K562 (cell line): Measurements from ENCODE around the gene CLEC2B. TPM values are rescaled to one million over a fixed set of nuclear protein-coding genes. Genes with fewer than 3 reads are reported as not detected.

ENCODE experiments used
- ATAC-seq: fragments of 200-7000 bp; cut with Tn5 transposase; 3 replicates; pipeline ENCODE4 v1.9.1; 2020; ENCODE audit warnings: moderate library complexity
- BruUV-seq: library from RNA; stranded (reverse); fragments of 400-500 nt; replicated peaks from 2 replicates; lab custom pipeline; 2021; lab: Mats Ljungman, UMichigan
- CTCF ChIA-PET: fragments of 300-600 bp; formaldehyde crosslinking; extraction: SDS; loops from one replicate; lab custom pipeline; 2021; ENCODE audit warnings: low intra/inter-chr PET ratio; lab: Yijun Ruan, JAX
- POLR2A ChIA-PET: fragments of 300-600, 350-650 bp; sonication (Branson Sonifier 250); formaldehyde crosslinking; extraction: SDS; loops from one replicate; lab custom pipeline; 2021; ENCODE audit warnings: antibody characterized with exemption, inconsistent platforms; lab: Yijun Ruan, JAX
- DNase-seq, 4 experiments: peaks; one replicate each; pipeline versions ENCODE4 v3.0.0 to v3.0.0-alpha.2; 2011 to 2018; ENCODE audit warnings: low spot score in 3 of 4, mixed read lengths in 3 of 4; ENCODE audit errors: extremely low read depth in 1 of 4
- FAIRE-seq: peaks from 2 replicates; lab custom pipeline; 2011; peaks lifted over from hg19 to GRCh38; lab: Jason Lieb, UNC
- H2AFZ ChIP-seq: 2 replicates; pipeline ENCODE4 v1.6.0; 2011; ENCODE audit warnings: low read depth, low read length, control low read depth, inconsistent platforms
- H3K27ac ChIP-seq: fragments of 200-600 bp; 3 replicates; pipeline ENCODE4 v1.8.0; 2011; ENCODE audit warnings: low read depth, mild to moderate bottlenecking, control low read depth, inconsistent platforms, low read length, moderate library complexity, mixed read lengths; ENCODE audit errors: extremely low read depth
- H3K27me3 ChIP-seq, 2 experiments: fragments of 300-600 bp in 1 of 2; 2 replicates in 1 of 2; 3 replicates in 1 of 2; pipeline versions ENCODE4 v1.6.0 to v1.8.0; 2011; ENCODE audit warnings: inconsistent platforms in 2 of 2, low read length in 2 of 2, mild to moderate bottlenecking in 1 of 2, mixed read lengths in 1 of 2, moderate library complexity in 1 of 2; ENCODE audit not compliant: control insufficient read depth in 2 of 2, insufficient read depth in 2 of 2
- H3K36me3 ChIP-seq: fragments of 300-600 bp; 3 replicates; pipeline ENCODE4 v1.8.0; 2011; ENCODE audit warnings: mild to moderate bottlenecking, low read length, inconsistent platforms; ENCODE audit not compliant: control insufficient read depth, insufficient read depth
- H3K4me1 ChIP-seq, 2 experiments: fragments of 200-600 bp in 1 of 2; replicated peaks in 1 of 2; 2 replicates in 1 of 2; 3 replicates in 1 of 2; pipeline versions ENCODE4 v1.5.1 to v1.8.0; 2011; ENCODE audit warnings: inconsistent platforms in 2 of 2, low read length in 2 of 2, mild to moderate bottlenecking in 1 of 2, mixed read lengths in 1 of 2, moderate library complexity in 1 of 2; ENCODE audit not compliant: control insufficient read depth in 2 of 2, insufficient read depth in 2 of 2
- H3K4me2 ChIP-seq: 2 replicates; pipeline ENCODE4 v1.6.1; 2011; ENCODE audit warnings: low read length, control low read depth, inconsistent platforms, mixed read lengths; ENCODE audit not compliant: insufficient read depth
- H3K4me3 ChIP-seq: fragments of 200-600 bp; sonication (generic), shearing (Covaris generic); 2 replicates; pipeline ENCODE4 v1.5.1; 2016; ENCODE audit warnings: control low read depth, inconsistent platforms
- H3K79me2 ChIP-seq: fragments of 200-600 bp; 3 replicates; pipeline ENCODE4 v1.8.0; 2011; ENCODE audit warnings: low read length, inconsistent platforms; ENCODE audit not compliant: control insufficient read depth, insufficient read depth
- H3K9ac ChIP-seq, 2 experiments: 2 replicates each; pipeline versions ENCODE4 v1.6.0 to v1.6.1; 2011; ENCODE audit warnings: low read depth in 2 of 2, low read length in 2 of 2, control low read depth in 1 of 2, inconsistent platforms in 1 of 2, mild to moderate bottlenecking in 1 of 2, mixed read lengths in 1 of 2; ENCODE audit not compliant: insufficient read depth in 1 of 2
- H3K9me1 ChIP-seq: one replicate; pipeline ENCODE4 v1.6.0; 2011; ENCODE audit warnings: inconsistent platforms, mild to moderate bottlenecking, low read length, moderate library complexity; ENCODE audit not compliant: control insufficient read depth, insufficient read depth
- H3K9me3 ChIP-seq: replicated peaks from 2 replicates; pipeline ENCODE4 v1.5.1; 2011; ENCODE audit warnings: low read depth, low read length, inconsistent platforms; ENCODE audit not compliant: control insufficient read depth, insufficient read depth
- H4K20me1 ChIP-seq: replicated peaks from 2 replicates; pipeline ENCODE4 v1.6.1; 2011; ENCODE audit warnings: low read length, inconsistent platforms, mixed read lengths; ENCODE audit not compliant: control insufficient read depth, insufficient read depth
- ATF7 ChIP-seq: fragments of 450-650 bp; IDR thresholded peaks from 2 replicates; pipeline ENCODE4 v1.7.1; 2014; ENCODE audit warnings: mild to moderate bottlenecking, moderate library complexity
- EZH2 ChIP-seq: IDR thresholded peaks from 2 replicates; pipeline ENCODE4 v1.6.1; 2012; ENCODE audit warnings: low read depth, mild to moderate bottlenecking, inconsistent platforms, low read length, borderline replicate concordance
- FOXK2 ChIP-seq, 2 experiments: fragments of 450-650 bp; IDR thresholded peaks in 1 of 2; conservative IDR thresholded peaks in 1 of 2; 2 replicates each; pipeline ENCODE4 v1.6.1; 2016; ENCODE audit warnings: low read depth in 2 of 2, mild to moderate bottlenecking in 1 of 2
- RREB1 ChIP-seq: fragments of 250-450 bp; sonication (Bioruptor Pico); IDR thresholded peaks from 2 replicates; pipeline ENCODE4 v1.4.0; 2020
- SAFB ChIP-seq: fragments of 200-400 bp; formaldehyde crosslinking; IDR thresholded peaks from 2 replicates; pipeline ENCODE4 v1.6.1; 2017; ENCODE audit warnings: low read depth, low read length, borderline replicate concordance
- SIX5 ChIP-seq, 2 experiments: IDR thresholded peaks; 2 replicates each; pipeline ENCODE4 v1.6.1; 2011; ENCODE audit warnings: low read length in 2 of 2, borderline replicate concordance in 1 of 2, low read depth in 1 of 2, mild to moderate bottlenecking in 1 of 2, moderate library complexity in 1 of 2; ENCODE audit not compliant: insufficient read depth in 1 of 2
- ZNF143 ChIP-seq: sonication (generic); formaldehyde crosslinking; IDR thresholded peaks from 2 replicates; pipeline ENCODE4 v1.9.0; 2022; ENCODE audit warnings: mild to moderate bottlenecking, missing genetic modification reagents
- WGBS: fragments of 100-300 bp; shearing (Covaris generic); methylation state at CpG from one replicate; pipeline ENCODE4 v1.1.6; 2016; ENCODE audit warnings: low coverage, mixed read lengths; ENCODE audit not compliant: insufficient coverage; ENCODE audit errors: missing lambda C conversion rate; 5-methylcytosine and 5-hydroxymethylcytosine counted together
- in situ Hi-C: fragments of 300-500 bp; cut with MboI; formaldehyde crosslinking; loops from 4 replicates; pipeline ENCODE4 v1.15.0; 2018; ENCODE audit warnings: inconsistent platforms, mixed read lengths
- intact Hi-C: fragments of 100-400 bp; cut with micrococcal nuclease; formaldehyde crosslinking; loops from 2 replicates; pipeline ENCODE4 v1.14.2; 2022
- polyA plus RNA-seq, 8 experiments: library from polyadenylated mRNA; depleted of rRNA in 4 of 8; stranded (reverse) in 5 of 8; unstranded in 3 of 8; fragments of >200 nt; fragmentation: Nextera tagmentation in 2 of 8; fragmentation: Illumina TruSeq in 1 of 8; extraction: Ambion mirVana in 2 of 8; extraction: Trizol in 1 of 8; gene quantifications; 2 replicates each; pipeline versions ENCODE4 v1.2.1 to v1.2.3, GENCODE V29; 2011 to 2014; ENCODE audit warnings: inconsistent platforms in 1 of 8, missing spikeins in 1 of 8
- total RNA-seq, 7 experiments: library from RNA; depleted of rRNA in 6 of 7; stranded (reverse); fragments of >200 nt in 6 of 7; fragmentation: Illumina TruSeq in 2 of 7; extraction: Trizol in 2 of 7; gene quantifications; 2 replicates each; pipeline versions ENCODE4 v1.2.1 to v1.2.3, GENCODE V29; 2011 to 2021; ENCODE audit warnings: low replicate concordance in 1 of 7
- TF ChIP-seq, protein P1 (sequence below), 2 experiments: fragments of 450-650 bp; formaldehyde crosslinking in 1 of 2; IDR thresholded peaks; 2 replicates each; pipeline versions ENCODE4 v1.4.0 to v1.6.1; 2014 to 2020; ENCODE audit warnings: mild to moderate bottlenecking in 2 of 2, borderline replicate concordance in 1 of 2, low read depth in 1 of 2

The CLEC2B gene
- total and polyA plus RNA-seq, 9 of the 15 experiments (the other 6 are each of a cell fraction or from before 2014, with no cell fraction given): 1.3 to 5.9 (median 2.9) TPM

GRCh38 chr12:9848899-9849298 lies 20.3 kb downstream of the CLEC2B start:
- no peak overlapping the region for H3K27ac ChIP-seq
- H4K20me1 ChIP-seq: no peaks in the 10 kb centered on the region
- no peak for DNase-seq
- no peaks in the 10 kb centered on the region for H3K36me3 ChIP-seq
- H3K4me2 ChIP-seq: no peak overlapping the region
- H3K27me3 ChIP-seq: no peaks in the 10 kb centered on the region
- no peaks in the 10 kb centered on the region for H3K4me1 ChIP-seq
- H3K9me3 ChIP-seq: no peaks in the 10 kb centered on the region
- H2AFZ ChIP-seq: no peak overlapping the region
- no peak for FAIRE-seq
- ChIA-PET POLR2A (interaction anchor here (0.6 kb wide), 1 partner anchor 687 kb away, joined by 4 read pairs; no protein-coding TSS in a partner anchor), CTCF (no interaction called here)
- intact Hi-C loops: no loop called here
- ATAC-seq: no peak
- in situ Hi-C loops: no loop called here
- H3K79me2 ChIP-seq: no peaks in the 10 kb centered on the region
- no peak overlapping the region for H3K9ac ChIP-seq
- no peaks in the 10 kb centered on the region for H3K9me1 ChIP-seq
- BruUV-seq: no TSS peak
- 5% methylated on average over 4 of the region's 5 CpGs for WGBS
- H3K4me3 ChIP-seq: no peak overlapping the region
- no peak for TF ChIP-seq ATF7
- TF ChIP-seq, protein P1, sequence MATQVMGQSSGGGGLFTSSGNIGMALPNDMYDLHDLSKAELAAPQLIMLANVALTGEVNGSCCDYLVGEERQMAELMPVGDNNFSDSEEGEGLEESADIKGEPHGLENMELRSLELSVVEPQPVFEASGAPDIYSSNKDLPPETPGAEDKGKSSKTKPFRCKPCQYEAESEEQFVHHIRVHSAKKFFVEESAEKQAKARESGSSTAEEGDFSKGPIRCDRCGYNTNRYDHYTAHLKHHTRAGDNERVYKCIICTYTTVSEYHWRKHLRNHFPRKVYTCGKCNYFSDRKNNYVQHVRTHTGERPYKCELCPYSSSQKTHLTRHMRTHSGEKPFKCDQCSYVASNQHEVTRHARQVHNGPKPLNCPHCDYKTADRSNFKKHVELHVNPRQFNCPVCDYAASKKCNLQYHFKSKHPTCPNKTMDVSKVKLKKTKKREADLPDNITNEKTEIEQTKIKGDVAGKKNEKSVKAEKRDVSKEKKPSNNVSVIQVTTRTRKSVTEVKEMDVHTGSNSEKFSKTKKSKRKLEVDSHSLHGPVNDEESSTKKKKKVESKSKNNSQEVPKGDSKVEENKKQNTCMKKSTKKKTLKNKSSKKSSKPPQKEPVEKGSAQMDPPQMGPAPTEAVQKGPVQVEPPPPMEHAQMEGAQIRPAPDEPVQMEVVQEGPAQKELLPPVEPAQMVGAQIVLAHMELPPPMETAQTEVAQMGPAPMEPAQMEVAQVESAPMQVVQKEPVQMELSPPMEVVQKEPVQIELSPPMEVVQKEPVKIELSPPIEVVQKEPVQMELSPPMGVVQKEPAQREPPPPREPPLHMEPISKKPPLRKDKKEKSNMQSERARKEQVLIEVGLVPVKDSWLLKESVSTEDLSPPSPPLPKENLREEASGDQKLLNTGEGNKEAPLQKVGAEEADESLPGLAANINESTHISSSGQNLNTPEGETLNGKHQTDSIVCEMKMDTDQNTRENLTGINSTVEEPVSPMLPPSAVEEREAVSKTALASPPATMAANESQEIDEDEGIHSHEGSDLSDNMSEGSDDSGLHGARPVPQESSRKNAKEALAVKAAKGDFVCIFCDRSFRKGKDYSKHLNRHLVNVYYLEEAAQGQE (IDR thresholded peaks at IDR 0.05; ENCODE audit: borderline replicate concordance): no peak
- TF ChIP-seq, protein P1 (CRISPR knock-in tag; IDR thresholded peaks at IDR 0.05; ENCODE audit: low read depth): no peak
- TF ChIP-seq RREB1: no peak
- no peak for TF ChIP-seq FOXK2 (conservative IDR thresholded peaks at IDR 0.05 in 1 of 2, IDR thresholded peaks at IDR 0.05 in 1 of 2; ENCODE audit: low read depth in 2 of 2)
- TF ChIP-seq SAFB: no peak
- TF ChIP-seq SIX5 (IDR thresholded peaks at IDR 0.05; ENCODE audit: borderline replicate concordance in 1 of 2, insufficient read depth in 1 of 2, low read depth in 1 of 2, low read length in 2 of 2): no peak
- no peak for TF ChIP-seq ZNF143 (CRISPR knock-in tag)
- no peak for TF ChIP-seq EZH2
